ENCODE measurements around the gene ROBO1.

- TF ChIP-seq POLR2A (IDR thresholded peaks at IDR 0.05) (no peak), CTCF (IDR thresholded peaks at IDR 0.05) (no peak), POLR2AphosphoS5 (IDR thresholded peaks at IDR 0.05) (no peak)
Measured at GRCh38 chr3:79461129-79461792, 306.5 kb downstream of the ROBO1 start.
